Amniotic epithelial cell (primary cell): ENCODE results near the gene TXLNA.

ENCODE experiments used
- DNase-seq: peaks from one replicate; pipeline ENCODE4 v3.0.0-alpha.2; 2010; ENCODE audit warnings: low read depth

TXLNA gene

GRCh38 chr1:32215629-32216480 is 36.4 kb downstream of the TXLNA start:
- peak; percentile 53 for DNase-seq

GRCh38 chr1:32216566-32216965 is 37.1 kb downstream of the TXLNA start:
- no peak for DNase-seq

- DNase-seq = peak; percentile 36
Measured at GRCh38 chr1:32219022-32219421, 39.5 kb downstream of the TXLNA start.

GRCh38 chr1:32220746-32221580 is 41.5 kb downstream of the TXLNA start:
- DNase-seq = no peak

GRCh38 chr1:32221581-32221979 is 42.1 kb downstream of the TXLNA start:
- DNase-seq = no peak

- peak; percentile 89 for DNase-seq
Measured at GRCh38 chr1:32221980-32222755, 42.7 kb downstream of the TXLNA start, which contains the start of the genes EIF3I and TMEM234. Gene EIF3I (plus strand): TSS chr1:32222407. CDS start chr1:32222442, 35 bp downstream. Gene TMEM234 (minus strand): TSS chr1:32222353. CDS start chr1:32222322, 31 bp downstream.

- DNase-seq = no peak
Measured at GRCh38 chr1:32223683-32224082, 44.2 kb downstream of the TXLNA start.

GRCh38 chr1:32224285-32224684 is 44.8 kb downstream of the TXLNA start:
- DNase-seq = no peak

- no peak for DNase-seq
Measured at GRCh38 chr1:32228771-32229170, 49.3 kb downstream of the TXLNA start.

- DNase-seq = no peak
Measured at GRCh38 chr1:32231843-32232432, 52.5 kb downstream of the TXLNA start.

GRCh38 chr1:32232558-32233304 is 53.3 kb downstream of the TXLNA start:
- DNase-seq = no peak

- DNase-seq = no peak
Measured at GRCh38 chr1:32234792-32235191, 55.3 kb downstream of the TXLNA start.

- no peak for DNase-seq
Measured at GRCh38 chr1:32239337-32239736, 59.9 kb downstream of the TXLNA start.

- no peak for DNase-seq
Measured at GRCh38 chr1:32239790-32240139, 60.3 kb downstream of the TXLNA start.

GRCh38 chr1:32240140-32240951 is 60.9 kb downstream of the TXLNA start:
- no peak for DNase-seq

GRCh38 chr1:32241001-32241763 is 61.7 kb downstream of the TXLNA start:
- no peak for DNase-seq

GRCh38 chr1:32242341-32242851 is 62.9 kb downstream of the TXLNA start:
- no peak for DNase-seq

GRCh38 chr1:32246888-32247273 is 67.4 kb downstream of the TXLNA start, which contains the start of gene FAM167B:
Gene FAM167B (plus strand): TSS chr1:32247222. CDS start chr1:32247422, 200 bp downstream.
- DNase-seq = no peak

GRCh38 chr1:32247452-32247851 is 68.0 kb downstream of the TXLNA start:
- DNase-seq = no peak
